Duodenal mucosa (tissue), 2 donors: ENCODE measurements around the gene TRIM77.
"Not testable (repeated sequence)": the region's sequence is repeated elsewhere in the genome, so short reads cannot be mapped to it uniquely, and the experiment has no call there.

Experiments used
- H3K27ac ChIP-seq: one replicate; pipeline ENCODE4 v1.7.0; 2013; ENCODE audit warnings: low read depth, low read length
- H3K27me3 ChIP-seq, 2 donors: one replicate each; pipeline ENCODE4 v1.7.0; 2013; ENCODE audit warnings: low read length in 2 of 2, control low read depth in 1 of 2; ENCODE audit not compliant: insufficient read depth in 2 of 2, control insufficient read depth in 1 of 2
- H3K36me3 ChIP-seq, 2 donors: one replicate each; pipeline ENCODE4 v1.7.0; 2013; ENCODE audit warnings: low read length in 2 of 2, control low read depth in 1 of 2; ENCODE audit not compliant: insufficient read depth in 2 of 2, control insufficient read depth in 1 of 2
- H3K4me1 ChIP-seq, 2 donors: one replicate each; pipeline ENCODE4 v1.7.0; 2013; ENCODE audit warnings: low read length in 2 of 2, control low read depth in 1 of 2; ENCODE audit not compliant: insufficient read depth in 2 of 2, control insufficient read depth in 1 of 2
- H3K4me3 ChIP-seq, 2 donors: one replicate each; pipeline ENCODE4 v1.7.0; 2013; ENCODE audit warnings: low read length in 2 of 2, low read depth in 1 of 2
- H3K9ac ChIP-seq, 2 donors: one replicate each; pipeline ENCODE4 v1.7.0; 2013; ENCODE audit warnings: low read length in 2 of 2, low read depth in 1 of 2
- H3K9me3 ChIP-seq, 2 donors: one replicate each; pipeline ENCODE4 v1.7.0; 2013; ENCODE audit warnings: low read length in 2 of 2, control low read depth in 1 of 2; ENCODE audit not compliant: control insufficient read depth in 1 of 2

TRIM77 gene, protein sequence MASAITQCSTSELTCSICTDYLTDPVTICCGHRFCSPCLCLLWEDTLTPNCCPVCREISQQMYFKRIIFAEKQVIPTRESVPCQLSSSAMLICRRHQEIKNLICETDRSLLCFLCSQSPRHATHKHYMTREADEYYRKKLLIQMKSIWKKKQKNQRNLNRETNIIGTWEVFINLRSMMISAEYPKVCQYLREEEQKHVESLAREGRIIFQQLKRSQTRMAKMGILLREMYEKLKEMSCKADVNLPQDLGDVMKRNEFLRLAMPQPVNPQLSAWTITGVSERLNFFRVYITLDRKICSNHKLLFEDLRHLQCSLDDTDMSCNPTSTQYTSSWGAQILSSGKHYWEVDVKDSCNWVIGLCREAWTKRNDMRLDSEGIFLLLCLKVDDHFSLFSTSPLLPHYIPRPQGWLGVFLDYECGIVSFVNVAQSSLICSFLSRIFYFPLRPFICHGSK

DNA sequence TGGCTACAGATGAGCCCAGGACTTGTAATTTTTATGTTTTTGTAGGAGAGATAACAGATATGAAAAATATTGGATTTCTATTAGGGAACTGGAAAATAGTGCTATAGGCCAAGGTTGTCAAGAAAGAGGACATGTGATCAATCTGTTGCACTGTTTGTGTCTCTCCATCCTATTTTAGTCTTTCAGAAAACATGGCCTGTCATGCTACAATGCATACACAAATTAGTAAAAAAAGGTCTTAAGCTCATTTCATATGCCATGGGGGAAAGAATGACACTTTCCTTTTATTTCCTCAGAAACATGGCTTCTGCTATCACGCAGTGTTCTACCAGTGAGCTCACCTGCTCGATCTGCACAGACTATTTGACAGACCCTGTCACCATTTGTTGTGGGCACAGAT lies at the start of gene TRIM77:
TRIM77 (plus strand) TSS at position 301 of the 400 bp plus-strand sequence; CDS start at position 301, 0 bp downstream.
- H3K9me3 ChIP-seq, H3K4me3 ChIP-seq, H3K27me3 ChIP-seq, H3K4me1 ChIP-seq, H3K27ac ChIP-seq, H3K36me3 ChIP-seq, H3K9ac ChIP-seq: not testable (repeated sequence)

DNA sequence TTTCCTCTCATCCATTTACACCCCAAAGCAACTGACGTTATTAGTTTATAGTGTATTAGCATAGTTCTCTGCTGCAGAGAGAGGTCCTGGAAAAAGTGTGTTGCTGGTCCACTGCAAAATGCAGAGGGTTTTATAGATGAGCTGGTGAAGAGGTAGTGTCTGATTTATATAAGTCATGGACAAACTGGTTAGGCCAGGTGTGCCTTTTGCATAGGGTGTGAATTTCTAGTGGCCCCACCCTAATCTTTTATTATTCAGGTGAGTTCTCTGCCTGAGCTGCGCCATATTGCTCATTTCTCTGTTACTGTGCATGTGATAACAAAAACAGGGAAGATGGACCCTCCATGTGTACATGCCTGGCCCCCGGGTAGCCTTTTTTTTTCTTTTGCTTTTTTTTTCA lies 43.1 kb upstream of the TRIM77 start:
- no peak overlapping the region for H3K9ac ChIP-seq

DNA sequence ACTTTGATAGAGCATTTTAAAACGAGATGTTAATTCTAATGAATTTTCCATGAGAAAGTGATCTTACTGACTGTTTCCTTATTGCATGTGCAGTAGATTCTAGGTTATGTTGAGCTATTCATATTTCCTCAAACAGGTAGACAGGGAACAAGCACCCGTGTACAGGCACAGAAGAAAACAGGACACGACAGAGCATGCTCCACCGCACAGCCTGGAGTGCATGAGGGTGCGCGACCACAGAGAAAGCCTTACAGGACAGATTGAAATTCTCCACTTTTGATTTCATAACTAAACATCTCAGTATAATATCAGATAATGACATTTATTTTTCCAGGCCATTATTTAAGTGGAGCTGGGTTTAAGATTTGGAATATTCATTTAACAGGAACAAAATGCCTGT lies 41.9 kb upstream of the TRIM77 start:
- H3K9me3 ChIP-seq, H3K9ac ChIP-seq, H3K4me3 ChIP-seq, H3K36me3 ChIP-seq, H3K27me3 ChIP-seq, H3K4me1 ChIP-seq, H3K27ac ChIP-seq: not testable (repeated sequence)

More for the DNA sequence above, 43.1 kb upstream of the TRIM77 start:
- H3K9me3 ChIP-seq = no peaks in the 10 kb centered on the region
- no peaks in the 10 kb centered on the region for H3K36me3 ChIP-seq
- H3K4me1 ChIP-seq = no peaks in the 10 kb centered on the region
- H3K4me3 ChIP-seq = no peak overlapping the region
- H3K27me3 ChIP-seq = no peaks in the 10 kb centered on the region
- no peak overlapping the region for H3K27ac ChIP-seq

DNA sequence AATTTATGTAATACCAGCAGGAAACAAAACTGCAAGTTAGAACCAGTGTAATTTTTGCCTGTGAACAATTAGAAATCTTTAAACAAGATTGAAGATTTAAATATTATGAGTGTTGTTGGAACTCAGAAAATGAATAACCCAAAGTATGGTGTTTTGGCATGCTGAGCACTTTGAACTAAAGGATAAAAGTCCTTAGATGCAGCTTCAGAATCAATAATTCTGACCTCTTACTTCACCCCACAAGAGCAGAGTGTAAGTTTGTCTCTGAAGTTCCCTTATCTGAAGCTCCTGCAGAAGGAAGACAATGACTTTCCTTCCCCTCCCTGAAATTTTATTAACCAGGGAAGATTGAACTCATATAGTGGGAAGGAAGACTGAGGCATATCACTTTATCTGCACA lies 40.5 kb upstream of the TRIM77 start:
- not testable (repeated sequence) for H3K36me3 ChIP-seq, H3K9ac ChIP-seq, H3K27ac ChIP-seq, H3K4me1 ChIP-seq, H3K27me3 ChIP-seq, H3K4me3 ChIP-seq, H3K9me3 ChIP-seq

DNA sequence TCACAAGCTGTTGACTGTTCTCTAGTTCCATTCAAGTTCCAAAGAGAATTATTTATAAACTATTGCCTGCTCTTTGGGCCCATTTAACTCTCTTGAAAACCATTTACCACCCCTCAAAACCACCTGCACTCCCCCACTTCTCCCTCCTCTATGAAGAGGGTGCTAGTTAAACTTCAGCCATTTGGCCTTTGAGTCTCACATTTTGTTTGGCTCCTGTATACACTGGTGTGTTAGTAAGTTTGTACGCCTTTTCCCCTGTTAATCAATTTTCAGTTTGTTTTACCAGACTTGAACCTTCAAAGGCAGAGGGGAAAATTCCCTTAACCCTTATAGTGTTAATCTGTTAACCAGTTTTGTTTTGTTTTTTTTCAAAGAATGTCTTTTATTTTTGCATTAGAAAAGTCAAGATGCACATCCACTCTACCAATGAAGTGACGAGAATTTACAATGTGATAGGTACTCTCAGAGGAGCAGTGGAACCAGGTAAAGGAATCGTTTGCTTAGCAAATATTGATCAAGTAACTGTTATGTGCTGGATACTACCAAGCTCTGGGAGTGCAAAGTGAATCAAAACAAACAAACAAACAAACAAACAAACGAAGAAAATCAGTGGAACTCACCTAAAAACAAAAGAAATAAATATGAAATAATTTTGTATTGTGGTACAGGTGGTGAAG lies 40.0 kb upstream of the TRIM77 start:
- H3K27ac ChIP-seq, H3K9me3 ChIP-seq, H3K27me3 ChIP-seq, H3K4me3 ChIP-seq, H3K36me3 ChIP-seq, H3K4me1 ChIP-seq, H3K9ac ChIP-seq: not testable (repeated sequence)

DNA sequence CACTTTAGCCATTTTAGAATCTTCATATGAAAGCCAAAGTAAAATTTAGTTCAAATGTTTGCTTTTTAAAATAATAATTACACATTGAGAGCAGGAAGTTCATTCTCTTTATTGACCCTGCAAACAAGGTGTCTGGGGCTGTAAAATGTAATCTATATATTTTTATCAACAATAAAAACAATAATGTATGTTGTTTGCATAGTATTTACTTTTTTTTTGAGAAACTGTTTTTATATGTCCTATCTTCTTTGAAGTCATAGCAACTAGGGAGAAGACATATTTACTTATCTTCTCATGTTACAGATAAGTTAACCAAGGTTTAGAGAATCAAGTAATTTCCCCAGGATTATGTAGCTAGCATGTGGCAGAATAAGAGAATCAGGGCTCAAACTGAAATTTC lies 37.6 kb upstream of the TRIM77 start:
- H3K27me3 ChIP-seq, H3K4me3 ChIP-seq, H3K4me1 ChIP-seq, H3K36me3 ChIP-seq, H3K9me3 ChIP-seq, H3K27ac ChIP-seq, H3K9ac ChIP-seq: not testable (repeated sequence)

DNA sequence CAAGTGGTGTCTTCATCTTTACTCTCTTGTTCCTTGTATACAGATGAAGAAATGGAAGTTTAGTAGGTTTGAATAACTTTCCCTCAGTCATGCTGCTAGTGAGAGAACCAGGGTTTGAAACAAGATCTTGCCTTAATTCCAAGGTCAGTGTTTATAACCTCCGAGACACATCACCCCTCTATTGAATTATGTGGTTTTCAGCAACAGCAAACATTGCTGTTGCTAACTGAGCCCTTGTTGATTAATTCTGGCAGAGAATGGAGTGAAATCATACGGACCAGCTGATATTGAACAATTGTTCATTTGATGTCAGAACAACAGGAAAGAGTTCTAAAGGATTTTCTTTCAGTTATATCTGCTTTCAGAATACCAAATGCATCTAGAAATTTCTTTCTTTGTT lies 36.7 kb upstream of the TRIM77 start:
- not testable (repeated sequence) for H3K4me3 ChIP-seq, H3K27ac ChIP-seq, H3K9ac ChIP-seq, H3K27me3 ChIP-seq, H3K9me3 ChIP-seq, H3K36me3 ChIP-seq, H3K4me1 ChIP-seq

DNA sequence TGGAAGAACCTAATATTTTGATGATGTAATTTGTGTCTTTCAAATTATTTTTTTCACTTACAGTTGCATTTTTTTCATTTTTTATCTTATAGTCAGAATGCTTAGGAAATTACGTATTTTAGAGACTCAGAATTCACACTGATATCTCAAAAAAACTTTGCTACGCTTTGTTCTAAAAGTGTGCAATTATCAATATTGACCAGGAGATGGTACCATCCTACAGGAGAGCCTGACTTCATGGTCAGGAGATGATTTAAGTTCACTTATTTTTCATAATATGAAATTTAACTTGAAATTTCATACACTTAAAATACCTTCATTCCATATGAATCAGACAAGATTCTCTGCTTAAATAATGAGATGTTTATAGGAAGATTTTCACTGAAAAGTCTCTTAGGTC lies 34.7 kb upstream of the TRIM77 start:
- not testable (repeated sequence) for H3K9me3 ChIP-seq, H3K4me1 ChIP-seq, H3K9ac ChIP-seq, H3K27ac ChIP-seq, H3K27me3 ChIP-seq, H3K4me3 ChIP-seq, H3K36me3 ChIP-seq

DNA sequence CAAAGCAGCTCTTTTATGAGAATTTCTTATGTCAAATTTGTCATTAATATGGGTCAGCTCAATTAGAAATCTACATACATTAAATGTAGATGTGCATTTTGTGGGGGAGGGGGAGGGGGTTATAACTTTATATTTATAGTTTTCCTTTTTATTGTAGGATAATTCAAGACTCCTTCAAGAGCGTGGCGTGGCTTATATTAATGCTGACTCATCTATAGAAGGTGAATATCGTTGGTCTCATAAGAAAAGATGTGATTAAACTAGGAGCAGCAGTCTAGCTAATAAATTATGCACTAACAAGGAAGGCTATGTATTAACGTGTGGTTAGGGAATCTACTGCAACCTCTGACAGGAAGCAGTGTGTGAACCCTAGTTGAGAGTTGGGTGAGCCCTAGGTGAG lies 34.2 kb upstream of the TRIM77 start:
- not testable (repeated sequence) for H3K27me3 ChIP-seq, H3K27ac ChIP-seq, H3K4me1 ChIP-seq, H3K9me3 ChIP-seq, H3K4me3 ChIP-seq, H3K9ac ChIP-seq, H3K36me3 ChIP-seq

DNA sequence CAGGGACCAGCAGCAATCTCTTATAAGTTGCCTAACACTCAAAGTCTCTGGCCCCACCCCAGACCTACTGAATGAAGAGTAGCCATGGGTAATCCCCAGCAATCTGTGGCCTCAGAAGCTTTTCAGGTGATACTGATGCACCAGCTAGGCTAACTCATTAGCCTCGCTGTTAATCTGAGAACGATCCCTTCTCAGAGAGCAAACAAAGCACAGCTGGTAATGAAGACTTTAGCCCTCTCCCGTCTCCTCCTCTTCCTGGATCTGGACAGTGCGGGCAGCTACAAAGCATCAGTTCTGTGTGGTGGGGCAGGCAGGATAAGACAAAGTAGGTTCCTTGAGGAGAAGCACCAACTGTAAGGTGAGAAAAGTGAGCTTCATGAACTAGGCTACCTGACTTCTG lies 3.0 kb upstream of the TRIM77 start:
- not testable (repeated sequence) for H3K9ac ChIP-seq, H3K4me3 ChIP-seq, H3K4me1 ChIP-seq, H3K27ac ChIP-seq, H3K36me3 ChIP-seq, H3K9me3 ChIP-seq, H3K27me3 ChIP-seq
